ENCODE measurements around the gene PIK3CB.

- TF ChIP-seq CTCF (IDR thresholded peaks at IDR 0.05) (no peak), POLR2A (IDR thresholded peaks at IDR 0.05) (no peak)
These were observed 177.2 kb downstream of the PIK3CB start for GRCh38 chr3:138657508-138657907.

All from heart left ventricle (tissue), 13 donors.